ENCODE measurements around the gene DNAH9. TPM values are rescaled to one million over a fixed set of nuclear protein-coding genes. Genes with fewer than 3 reads are reported as not detected.

Gene DNAH9
- polyA plus RNA-seq, 1 donor (not counting 4 experiments of a cell fraction or from before 2014, with no cell fraction given): 0.42 TPM

GRCh38 chr17:11909348-11909747 lies 311.1 kb downstream of the DNAH9 start:
- Histone ChIP-seq H3K36me3 (ENCODE audit: control insufficient read depth in 2 of 2, extremely low read depth in 1 of 2, insufficient read depth in 2 of 2, low read length in 2 of 2) (no peaks in the 10 kb centered on the region), H2AFZ (ENCODE audit: control insufficient read depth, low read length) (no peak overlapping the region), H3K4me1 (ENCODE audit: control insufficient read depth, extremely low read depth, insufficient read depth, low read length) (no peaks in the 10 kb centered on the region), H3K9ac (ENCODE audit: control insufficient read depth, extremely low read depth, insufficient read depth, low read length) (no peak overlapping the region), H3K27ac (ENCODE audit: control insufficient read depth, insufficient read depth, low read length) (no peak overlapping the region), H3K79me2 (ENCODE audit: control insufficient read depth, insufficient read depth, low read length) (no peaks in the 10 kb centered on the region), H3K9me1 (ENCODE audit: control insufficient read depth, extremely low read depth, insufficient read depth, low read length) (no peaks in the 10 kb centered on the region), H3K9me3 (ENCODE audit: control insufficient read depth, low read depth, low read length) (no peaks in the 10 kb centered on the region), H4K20me1 (ENCODE audit: control insufficient read depth, extremely low read depth, insufficient read depth, low read length) (no peaks in the 10 kb centered on the region), H3K4me2 (ENCODE audit: control insufficient read depth, extremely low read depth, insufficient read depth, low read depth, low read length) (no peak overlapping the region), H3K27me3 (ENCODE audit: control insufficient read depth, extremely low read depth, insufficient read depth, low read length) (no peaks in the 10 kb centered on the region), H3K4me3 (ENCODE audit: control insufficient read depth in 2 of 3, extremely low read depth in 1 of 3, insufficient read depth in 2 of 3, low read depth in 1 of 3, low read length in 3 of 3) (no peak overlapping the region)
- dilution Hi-C loops (cut with MboI; ENCODE audit: extremely low pct_ligation_motif_present, low sequenced_read_pairs): no loop called here
- FAIRE-seq (no peak), DNase-seq (ENCODE audit: low read depth, low spot score) (no peak)
- TF ChIP-seq EZH2 (IDR thresholded peaks at IDR 0.05; ENCODE audit: low read length) (no peak), CTCF (optimal IDR thresholded peaks at IDR 0.05 in 1 of 3, IDR thresholded peaks at IDR 0.05 in 1 of 3, conservative IDR thresholded peaks at IDR 0.05 in 1 of 3; ENCODE audit: extremely low read depth in 1 of 3, insufficient read depth in 2 of 3, low read length in 3 of 3) (peak in 1 of 3 experiments; percentile 42)

GRCh38 chr17:11916091-11916490 lies 317.8 kb downstream of the DNAH9 start:
- dilution Hi-C loops (cut with MboI; ENCODE audit: extremely low pct_ligation_motif_present, low sequenced_read_pairs): no loop called here
- no peaks in the 10 kb centered on the region for H4K20me1 ChIP-seq (ENCODE audit: control insufficient read depth, extremely low read depth, insufficient read depth, low read length)
- no peaks in the 10 kb centered on the region for H3K9me3 ChIP-seq (ENCODE audit: control insufficient read depth, low read depth, low read length)
- DNase-seq (ENCODE audit: low read depth, low spot score) (no peak), FAIRE-seq (no peak)
- no peaks in the 10 kb centered on the region for H3K4me1 ChIP-seq (ENCODE audit: control insufficient read depth, extremely low read depth, insufficient read depth, low read length)
- H3K27me3 ChIP-seq (ENCODE audit: control insufficient read depth, extremely low read depth, insufficient read depth, low read length): no peaks in the 10 kb centered on the region
- H3K9ac ChIP-seq (ENCODE audit: control insufficient read depth, extremely low read depth, insufficient read depth, low read length): no peak overlapping the region
- H3K9me1 ChIP-seq (ENCODE audit: control insufficient read depth, extremely low read depth, insufficient read depth, low read length): no peaks in the 10 kb centered on the region
- H3K79me2 ChIP-seq (ENCODE audit: control insufficient read depth, insufficient read depth, low read length): no peaks in the 10 kb centered on the region
- H3K4me2 ChIP-seq (ENCODE audit: control insufficient read depth, extremely low read depth, insufficient read depth, low read depth, low read length): no peak overlapping the region
- H3K27ac ChIP-seq (ENCODE audit: control insufficient read depth, insufficient read depth, low read length): no peak overlapping the region
- no peaks in the 10 kb centered on the region for H3K36me3 ChIP-seq (ENCODE audit: control insufficient read depth in 2 of 2, extremely low read depth in 1 of 2, insufficient read depth in 2 of 2, low read length in 2 of 2)
- no peak for TF ChIP-seq EZH2 (IDR thresholded peaks at IDR 0.05; ENCODE audit: low read length)
- TF ChIP-seq CTCF (optimal IDR thresholded peaks at IDR 0.05 in 1 of 3, IDR thresholded peaks at IDR 0.05 in 1 of 3, conservative IDR thresholded peaks at IDR 0.05 in 1 of 3; ENCODE audit: extremely low read depth in 1 of 3, insufficient read depth in 2 of 3, low read length in 3 of 3): no peak
- no peak overlapping the region for H3K4me3 ChIP-seq (ENCODE audit: control insufficient read depth in 2 of 3, extremely low read depth in 1 of 3, insufficient read depth in 2 of 3, low read depth in 1 of 3, low read length in 3 of 3)
- H2AFZ ChIP-seq (ENCODE audit: control insufficient read depth, low read length): no peak overlapping the region
